MV-4-11 (cell line): ENCODE results near the gene SOAT1.
"Not testable (repeated sequence)": the region's sequence is repeated elsewhere in the genome, so short reads cannot be mapped to it uniquely, and the experiment has no call there.

Source experiments
- DNase-seq: peaks from one replicate; lab custom pipeline; 2025; lab: John Stamatoyannopoulos, UW

SOAT1 gene

GRCh38 chr1:179293340-179294327, at the start of gene SOAT1:
Gene SOAT1 (plus strand): TSS chr1:179293797. CDS start chr1:179302685, 8,888 bp downstream.
- DNase-seq: peak; percentile 80

GRCh38 chr1:179245426-179245825, 48.2 kb upstream of the SOAT1 start:
- not testable (repeated sequence) for DNase-seq

GRCh38 chr1:179247923-179248322, 45.7 kb upstream of the SOAT1 start:
- DNase-seq: no peak

DNA sequence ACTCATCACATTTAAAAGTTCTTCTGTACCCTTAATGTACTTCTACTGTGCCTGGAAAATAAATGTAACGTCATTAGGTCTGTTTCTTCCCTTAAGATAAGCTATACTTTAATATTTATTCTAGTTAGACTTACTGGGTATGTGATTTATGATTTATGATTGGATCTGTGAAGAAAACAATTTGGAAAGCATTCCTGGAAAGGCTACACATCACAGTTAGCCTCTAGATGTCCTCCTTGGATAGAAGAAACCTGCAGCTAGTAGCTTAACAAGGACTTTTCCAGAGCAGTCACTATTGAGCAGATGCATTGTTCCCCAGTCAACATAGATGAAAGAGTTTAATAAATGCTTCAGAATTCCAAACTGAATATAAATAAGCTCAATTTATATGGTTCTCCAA, 41.9 kb upstream of the SOAT1 start:
- peak; percentile 13 for DNase-seq

GRCh38 chr1:179252606-179253005, 41.0 kb upstream of the SOAT1 start:
- peak; percentile 21 for DNase-seq

GRCh38 chr1:179253286-179253972, 40.2 kb upstream of the SOAT1 start:
- DNase-seq: no peak

DNA sequence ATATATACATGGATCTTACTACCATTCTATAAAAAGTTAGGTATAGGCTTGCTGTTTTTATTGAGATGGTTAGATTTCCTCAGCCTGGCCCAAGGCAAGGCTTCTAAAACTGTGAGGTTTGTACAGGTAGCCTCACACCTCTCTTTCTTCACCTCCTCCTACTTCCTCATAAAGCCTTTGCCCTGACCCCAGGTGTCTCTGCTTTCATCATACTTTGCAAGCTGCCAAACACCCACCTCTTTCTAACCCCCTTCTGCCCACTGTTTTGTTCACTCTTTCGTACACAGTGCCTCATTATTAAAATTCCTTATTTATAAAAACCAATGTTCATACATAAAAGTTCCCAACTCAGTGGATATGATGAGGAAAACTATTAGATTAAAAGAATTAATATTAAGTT, 31.4 kb upstream of the SOAT1 start:
- no peak for DNase-seq

DNA sequence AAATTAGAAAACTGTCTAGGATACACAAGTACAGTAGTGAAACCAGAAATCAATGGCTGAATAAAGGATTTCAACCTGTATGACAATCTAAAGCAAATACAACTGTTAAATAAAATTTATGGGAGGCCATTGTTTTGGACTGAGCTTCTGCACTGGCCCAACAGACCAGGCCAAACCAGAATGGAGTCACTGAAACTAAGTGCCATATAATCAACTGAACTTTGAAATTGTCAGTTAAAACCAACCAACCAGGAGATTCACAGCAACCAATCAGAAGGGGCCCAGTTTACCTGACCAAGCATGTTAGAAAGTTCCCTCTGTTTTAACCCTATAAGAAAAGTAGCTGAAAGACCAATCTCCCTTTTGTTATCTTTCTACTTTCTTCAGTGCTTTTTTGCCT, 30.5 kb upstream of the SOAT1 start:
- DNase-seq: no peak

- DNase-seq: no peak
These were observed 29.1 kb upstream of the SOAT1 start for GRCh38 chr1:179264507-179264906.

GRCh38 chr1:179269071-179269470, 24.5 kb upstream of the SOAT1 start:
- DNase-seq: no peak

- not testable (repeated sequence) for DNase-seq
These were observed 19.2 kb upstream of the SOAT1 start for GRCh38 chr1:179274424-179274823.

DNA sequence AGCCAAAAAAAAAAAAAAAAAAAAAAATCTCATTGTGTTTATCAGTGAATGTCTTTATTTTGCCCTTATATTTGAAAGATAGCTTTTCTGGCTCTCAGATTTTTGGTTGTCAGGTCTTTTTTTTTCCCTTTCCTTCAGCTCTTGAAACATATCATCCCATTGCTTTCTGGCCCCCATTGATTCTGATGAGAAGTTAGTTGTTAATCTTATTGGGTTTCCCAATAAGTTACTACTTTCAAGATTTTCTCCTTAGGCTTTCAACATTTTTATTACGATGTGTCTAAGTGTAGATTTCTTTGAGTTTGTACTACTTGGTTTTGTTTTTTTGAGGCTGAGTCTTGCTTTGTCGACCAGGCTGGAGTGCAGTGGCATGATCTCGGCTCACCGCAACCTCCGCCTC, 14.7 kb upstream of the SOAT1 start:
- DNase-seq: no peak

- DNase-seq: no peak
These were observed 9.6 kb upstream of the SOAT1 start for GRCh38 chr1:179283992-179284391.

- no peak for DNase-seq
These were observed 5.7 kb upstream of the SOAT1 start for GRCh38 chr1:179287946-179288345.

- no peak for DNase-seq
These were observed 4.6 kb upstream of the SOAT1 start for GRCh38 chr1:179288977-179289376.

DNA sequence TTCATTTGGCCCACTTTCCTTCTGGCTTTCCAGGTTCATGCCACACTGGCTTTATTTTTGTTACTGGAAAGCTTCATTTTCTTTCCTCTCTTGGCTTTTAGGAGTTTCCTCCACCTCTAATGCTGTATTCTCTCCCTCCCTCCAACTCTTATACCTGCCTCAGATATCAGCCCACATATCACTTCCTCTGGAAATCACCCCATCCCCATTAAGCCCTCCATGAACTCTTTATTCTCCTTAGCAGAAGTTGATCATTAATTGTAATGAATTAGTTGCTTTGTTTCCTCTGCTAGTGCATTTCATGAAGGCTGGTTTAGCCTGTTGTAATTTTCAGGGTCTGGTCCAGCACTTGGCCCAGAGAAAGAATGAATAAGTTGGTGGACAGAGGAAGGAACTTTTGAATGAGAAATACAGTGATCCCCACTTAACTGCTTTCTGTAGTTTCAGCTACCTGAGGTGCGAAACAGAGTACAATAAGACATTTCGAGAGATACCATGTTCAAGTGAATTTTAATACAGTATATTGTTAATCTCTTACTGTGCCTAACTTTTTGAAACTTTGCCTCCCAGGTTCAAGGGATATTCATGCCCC, 1.7 kb downstream of the SOAT1 start:
- DNase-seq: no peak

- DNase-seq: no peak
These were observed 2.9 kb downstream of the SOAT1 start for GRCh38 chr1:179296356-179297104.

- peak; percentile 46 for DNase-seq
These were observed 3.4 kb downstream of the SOAT1 start for GRCh38 chr1:179297105-179297378.

- no peak for DNase-seq
These were observed 5.4 kb downstream of the SOAT1 start for GRCh38 chr1:179298952-179299351.

DNA sequence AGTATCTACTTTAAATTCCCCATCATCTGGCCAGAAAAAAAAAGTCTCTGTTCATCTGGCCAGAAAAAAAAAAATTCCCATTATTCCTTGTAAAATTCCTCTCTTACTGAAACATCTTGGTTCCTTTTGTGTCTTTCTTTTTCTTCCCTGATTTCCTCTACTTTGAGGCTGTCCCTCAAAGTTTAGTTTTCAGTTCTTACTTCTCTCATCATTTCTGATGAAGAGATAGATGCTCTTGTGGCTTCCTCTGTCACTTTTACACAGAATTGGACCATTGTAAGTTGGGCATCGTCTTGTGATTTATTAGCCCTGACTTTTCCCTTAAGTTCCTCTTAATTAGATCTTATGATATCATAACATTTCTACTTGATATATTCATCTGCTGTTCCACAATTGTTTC, 6.5 kb downstream of the SOAT1 start:
- DNase-seq: no peak

DNA sequence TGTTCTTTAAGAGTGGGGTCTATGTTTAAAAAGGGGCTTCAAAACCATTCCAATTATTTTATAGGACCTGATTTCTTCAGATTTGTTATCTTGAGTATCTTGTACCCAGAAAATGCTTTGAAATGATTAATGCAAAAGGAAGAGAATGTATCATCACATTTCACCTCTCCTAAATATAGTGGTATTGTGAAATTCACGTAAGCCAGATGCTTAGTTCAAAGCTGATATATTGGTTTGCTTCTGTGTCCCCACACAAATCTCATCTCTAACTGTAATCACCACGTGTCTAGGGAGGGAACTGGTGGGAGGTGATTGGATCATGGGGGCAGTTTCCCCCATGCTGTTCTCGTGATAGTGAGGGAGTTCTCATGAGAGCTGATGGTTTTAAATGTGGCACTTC, 8.5 kb downstream of the SOAT1 start:
- DNase-seq: peak; percentile 23

GRCh38 chr1:179303200-179303785, 9.7 kb downstream of the SOAT1 start:
- no peak for DNase-seq
